Renal cortical epithelial cell (primary cell): ENCODE measurements around the gene GIT2. TPM values are rescaled to one million over a fixed set of nuclear protein-coding genes. Genes with fewer than 3 reads are reported as not detected.
"Not testable (repeated sequence)": the region's sequence is repeated elsewhere in the genome, so short reads cannot be mapped to it uniquely, and the experiment has no call there.

Source experiments
- DNase-seq: peaks from one replicate; pipeline ENCODE4 v3.0.0-alpha.2; 2011; ENCODE audit warnings: low read depth
- total RNA-seq: library from RNA; depleted of rRNA; stranded (reverse); fragments of >200 nt; gene quantifications from 2 replicates; pipeline ENCODE4 v1.2.3, GENCODE V29; 2014

Gene GIT2
- total RNA-seq, 1 donor from 2014 or later = 51.5 TPM

DNA sequence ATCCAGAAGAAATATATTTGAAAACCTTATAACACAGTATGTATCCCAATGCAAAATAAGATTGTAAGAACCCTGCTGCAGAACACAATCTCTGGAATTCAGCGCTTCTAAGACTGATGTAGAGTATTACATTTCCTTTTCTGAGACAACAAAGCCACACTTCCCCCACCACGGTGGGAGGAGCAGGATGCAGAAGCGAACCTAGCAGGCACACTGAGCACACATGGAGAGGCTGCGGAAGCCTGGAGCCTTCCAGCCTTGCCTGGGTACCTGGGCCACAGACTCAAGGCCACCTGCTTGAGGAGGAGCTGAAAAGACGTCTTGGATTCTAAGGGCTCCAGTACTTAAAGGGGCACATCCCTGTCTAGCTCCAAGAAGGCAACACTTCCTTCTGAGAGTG is 49.7 kb downstream of the GIT2 start:
- DNase-seq = no peak

- peak; percentile 41 for DNase-seq
Observed at GRCh38 chr12:109944561-109945359, 51.4 kb downstream of the GIT2 start.

DNA sequence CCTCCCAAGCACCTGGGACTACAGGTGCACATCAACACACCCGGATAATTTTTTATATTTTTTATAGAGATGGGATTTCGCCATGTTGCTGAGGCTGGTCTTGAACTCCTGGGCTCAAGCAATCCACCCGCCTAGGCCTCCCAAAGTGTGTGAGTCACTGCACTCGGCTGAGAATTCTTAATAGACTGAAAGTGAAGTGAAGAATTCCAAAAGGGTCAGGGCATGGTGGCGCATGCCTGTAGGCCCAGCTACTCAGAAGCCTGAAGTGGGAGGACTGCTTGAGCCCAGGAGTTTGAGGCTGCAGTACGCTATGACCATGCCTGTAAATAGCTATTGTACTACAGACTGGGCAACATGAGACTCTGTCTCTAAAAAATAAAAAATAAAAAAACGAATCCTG is 52.4 kb downstream of the GIT2 start:
- peak; percentile 32 for DNase-seq

GRCh38 chr12:109940339-109940923 is 55.7 kb downstream of the GIT2 start:
- no peak for DNase-seq

DNA sequence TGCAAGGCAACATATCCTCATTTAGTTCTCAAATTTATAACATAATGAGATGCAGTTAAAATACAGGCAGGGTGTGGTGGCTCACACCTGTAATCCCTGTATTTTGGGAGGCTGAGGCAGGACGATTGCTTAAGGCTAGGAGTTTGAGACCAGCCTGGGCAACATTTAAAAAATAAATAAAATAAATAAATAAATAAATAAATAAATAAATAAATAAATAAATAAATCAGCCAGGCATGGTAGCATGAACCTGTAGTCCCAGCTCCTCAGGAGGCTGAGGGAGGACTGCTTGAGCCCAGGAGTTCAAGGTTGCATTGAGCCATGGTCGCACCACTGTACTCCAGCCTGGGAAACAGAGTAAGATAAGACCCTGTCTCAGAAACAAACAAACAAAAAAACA is 56.7 kb downstream of the GIT2 start:
- no peak for DNase-seq

DNA sequence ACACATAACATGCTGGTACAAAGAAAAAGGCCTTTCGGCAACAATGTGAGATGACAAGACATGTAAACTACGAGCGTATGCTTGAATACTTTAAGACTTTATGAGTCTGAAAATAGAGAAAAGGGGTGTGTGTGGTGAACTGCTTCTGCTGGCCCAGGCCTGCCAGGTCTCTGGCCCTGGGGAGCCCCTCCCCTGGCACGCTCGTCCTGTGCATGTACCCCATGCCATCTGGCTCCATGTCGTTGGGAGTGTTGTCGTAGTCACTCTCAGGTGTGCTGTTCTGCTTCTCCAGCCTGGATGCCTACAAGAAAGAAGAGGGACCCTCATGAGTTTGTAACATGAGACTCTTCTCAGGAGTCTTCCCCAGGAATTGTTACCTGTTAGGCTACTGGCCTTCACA is 57.2 kb downstream of the GIT2 start:
- no peak for DNase-seq

DNA sequence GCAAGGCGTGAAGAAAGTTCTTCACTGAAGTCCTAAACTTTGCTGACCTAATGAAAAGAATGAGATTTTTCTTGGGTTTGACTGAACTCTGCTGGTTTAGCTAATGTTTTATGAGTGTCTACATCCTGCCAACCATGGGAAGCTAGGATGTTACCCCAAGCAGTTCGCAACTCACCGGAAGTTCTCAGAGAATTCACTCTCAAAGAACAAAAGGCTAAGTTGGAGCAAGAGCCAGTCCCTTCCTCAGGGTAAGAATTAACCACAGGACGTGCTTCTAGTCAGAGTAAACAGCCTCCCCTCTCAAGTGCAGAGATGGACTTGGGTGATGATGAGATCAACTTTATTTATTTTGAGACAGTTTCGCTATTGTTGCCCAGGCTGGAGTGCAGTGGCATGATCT is 58.8 kb downstream of the GIT2 start:
- peak; percentile 92 for DNase-seq

DNA sequence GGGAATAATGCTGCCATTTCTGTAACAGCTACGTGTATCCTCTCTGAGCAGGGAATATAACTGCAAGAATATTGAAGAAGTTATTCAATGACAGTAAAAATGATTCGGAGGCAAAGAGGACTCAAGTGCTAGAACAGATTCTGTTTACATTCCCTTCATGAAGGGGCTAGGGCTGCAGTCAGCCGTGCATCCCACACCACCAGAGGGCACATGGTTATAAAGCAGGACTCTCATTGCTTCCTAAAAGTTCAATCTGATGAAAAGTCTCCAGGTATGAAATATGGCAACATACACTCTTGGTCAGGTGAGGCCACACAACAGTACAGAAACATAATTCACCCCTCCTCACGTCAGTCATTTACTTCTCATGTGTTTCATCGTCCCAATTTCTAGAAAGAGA is 62.1 kb downstream of the GIT2 start:
- no peak for DNase-seq

- no peak for DNase-seq
Observed at GRCh38 chr12:109932878-109933503, 63.2 kb downstream of the GIT2 start.

DNA sequence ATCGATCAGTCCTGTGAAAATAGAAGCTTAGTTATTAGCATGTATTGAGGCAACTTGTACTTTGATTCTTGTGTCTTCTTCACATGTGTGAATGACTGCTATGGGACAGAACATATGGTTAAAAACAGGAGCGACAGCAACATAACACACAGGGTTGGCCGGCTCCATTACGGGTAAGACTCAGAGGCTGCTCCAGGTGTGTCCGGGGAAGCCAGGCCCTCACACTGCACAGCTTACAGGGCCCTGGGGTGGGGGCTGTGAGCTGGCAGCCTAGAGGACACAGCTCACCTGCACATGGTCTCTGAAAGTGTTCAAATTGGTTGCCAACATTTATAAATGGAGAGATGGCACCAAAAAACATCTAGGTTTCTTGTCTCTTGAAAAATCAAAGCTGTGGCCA is 65.0 kb downstream of the GIT2 start:
- no peak for DNase-seq

- DNase-seq = no peak
Observed at GRCh38 chr12:109930028-109930800, 66.0 kb downstream of the GIT2 start.

- not testable (repeated sequence) for DNase-seq
Observed at GRCh38 chr12:109929326-109929725, 66.8 kb downstream of the GIT2 start.

DNA sequence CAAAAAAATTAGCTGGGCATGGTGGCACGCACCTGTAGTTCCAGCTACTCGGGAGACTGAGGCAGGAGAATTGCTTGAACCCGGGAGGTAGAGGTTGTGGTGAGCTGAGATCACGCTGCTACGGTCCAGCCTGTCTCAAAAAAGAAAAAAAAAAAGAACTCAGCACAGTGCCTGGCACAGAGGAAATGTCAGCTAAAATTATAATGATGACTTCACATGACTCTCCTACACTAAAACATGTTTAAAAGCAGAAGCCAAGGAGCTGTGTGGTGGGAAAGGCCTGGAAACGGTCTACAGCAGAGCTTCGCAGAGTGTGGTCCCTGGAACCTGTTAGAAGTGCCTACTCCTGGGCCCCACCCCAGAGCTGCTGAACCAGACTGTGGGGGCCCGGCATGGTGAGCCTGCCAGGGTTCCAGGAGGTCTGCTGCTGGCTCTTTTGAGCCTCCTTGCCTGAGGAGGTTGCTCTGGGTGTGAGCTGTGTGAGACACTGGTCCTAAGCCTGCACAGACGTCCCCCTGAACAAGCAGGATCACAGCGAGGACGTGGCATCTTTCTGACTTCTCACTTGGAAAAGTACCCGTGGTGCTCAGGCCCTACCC is 68.0 kb downstream of the GIT2 start:
- DNase-seq = no peak

DNA sequence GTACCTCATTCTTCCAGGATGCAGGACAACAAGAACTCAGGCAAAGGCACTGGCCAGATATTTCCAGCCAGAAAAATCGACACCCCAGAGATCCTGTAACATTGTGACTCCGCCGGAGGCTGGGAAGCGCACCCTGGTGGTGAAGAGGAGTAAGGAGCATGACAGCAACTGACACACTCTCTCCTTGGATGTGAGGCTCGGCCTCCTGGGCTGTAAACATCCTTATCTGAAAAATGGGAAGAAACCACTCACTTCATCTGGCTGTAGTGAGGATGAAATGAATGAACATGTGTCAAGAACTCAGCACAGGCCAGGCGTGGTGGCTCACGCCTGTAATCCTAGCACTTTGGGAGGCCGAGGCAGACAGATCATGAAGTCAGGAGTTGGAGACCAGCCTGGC is 68.5 kb downstream of the GIT2 start:
- DNase-seq = no peak

GRCh38 chr12:109926488-109927210 is 69.5 kb downstream of the GIT2 start:
- no peak for DNase-seq

DNA sequence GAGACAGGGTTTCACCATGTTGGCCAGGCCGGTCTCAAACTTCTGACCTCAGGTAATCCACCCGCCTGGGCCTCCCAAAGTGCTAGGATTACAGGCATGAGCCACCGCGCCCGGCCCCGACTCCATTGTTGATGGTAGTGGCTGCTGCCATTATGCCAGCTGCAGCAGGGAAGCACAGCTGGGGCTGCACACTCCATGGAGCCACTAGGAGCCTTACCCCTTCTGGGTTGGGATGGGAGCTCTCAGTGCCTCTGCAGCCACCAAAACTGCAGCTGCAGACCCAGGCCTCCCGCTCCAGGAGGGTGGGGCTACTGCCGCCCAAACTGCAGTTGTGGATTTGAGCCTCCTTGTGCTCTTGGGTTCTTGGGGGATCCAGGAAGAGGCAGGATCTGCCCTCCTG is 70.2 kb downstream of the GIT2 start:
- no peak for DNase-seq

- DNase-seq = no peak
Observed at GRCh38 chr12:109925185-109925840, 70.9 kb downstream of the GIT2 start.

- DNase-seq = no peak
Observed at GRCh38 chr12:109923481-109924245, 72.5 kb downstream of the GIT2 start.

DNA sequence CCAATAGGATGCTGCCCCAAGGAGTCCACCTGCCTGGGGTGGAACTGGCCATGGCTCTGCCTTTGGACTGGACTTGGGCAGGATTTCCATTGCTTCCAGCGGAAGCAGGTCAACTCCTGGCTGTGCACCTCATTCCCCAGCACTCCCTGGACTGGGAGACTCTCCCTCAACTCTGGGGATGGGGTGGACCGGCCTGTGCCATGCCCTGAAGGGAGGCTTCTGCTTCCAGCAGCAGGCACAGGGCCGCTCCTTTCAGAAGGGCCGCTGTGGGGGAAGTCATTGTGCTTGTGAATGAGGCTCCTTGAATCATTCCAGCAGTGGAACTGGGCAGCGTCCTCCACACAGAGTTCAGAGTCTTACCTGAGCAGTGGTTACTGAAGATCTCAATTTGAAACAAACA is 73.1 kb downstream of the GIT2 start:
- no peak for DNase-seq

GRCh38 chr12:109921982-109922381 is 74.2 kb downstream of the GIT2 start:
- no peak for DNase-seq
